Amniotic epithelial cell (primary cell): ENCODE results near the gene KCNJ3.

ENCODE experiments used
- DNase-seq: peaks from one replicate; pipeline ENCODE4 v3.0.0-alpha.2; 2010; ENCODE audit warnings: low read depth

KCNJ3 gene, protein sequence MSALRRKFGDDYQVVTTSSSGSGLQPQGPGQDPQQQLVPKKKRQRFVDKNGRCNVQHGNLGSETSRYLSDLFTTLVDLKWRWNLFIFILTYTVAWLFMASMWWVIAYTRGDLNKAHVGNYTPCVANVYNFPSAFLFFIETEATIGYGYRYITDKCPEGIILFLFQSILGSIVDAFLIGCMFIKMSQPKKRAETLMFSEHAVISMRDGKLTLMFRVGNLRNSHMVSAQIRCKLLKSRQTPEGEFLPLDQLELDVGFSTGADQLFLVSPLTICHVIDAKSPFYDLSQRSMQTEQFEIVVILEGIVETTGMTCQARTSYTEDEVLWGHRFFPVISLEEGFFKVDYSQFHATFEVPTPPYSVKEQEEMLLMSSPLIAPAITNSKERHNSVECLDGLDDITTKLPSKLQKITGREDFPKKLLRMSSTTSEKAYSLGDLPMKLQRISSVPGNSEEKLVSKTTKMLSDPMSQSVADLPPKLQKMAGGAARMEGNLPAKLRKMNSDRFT

DNA sequence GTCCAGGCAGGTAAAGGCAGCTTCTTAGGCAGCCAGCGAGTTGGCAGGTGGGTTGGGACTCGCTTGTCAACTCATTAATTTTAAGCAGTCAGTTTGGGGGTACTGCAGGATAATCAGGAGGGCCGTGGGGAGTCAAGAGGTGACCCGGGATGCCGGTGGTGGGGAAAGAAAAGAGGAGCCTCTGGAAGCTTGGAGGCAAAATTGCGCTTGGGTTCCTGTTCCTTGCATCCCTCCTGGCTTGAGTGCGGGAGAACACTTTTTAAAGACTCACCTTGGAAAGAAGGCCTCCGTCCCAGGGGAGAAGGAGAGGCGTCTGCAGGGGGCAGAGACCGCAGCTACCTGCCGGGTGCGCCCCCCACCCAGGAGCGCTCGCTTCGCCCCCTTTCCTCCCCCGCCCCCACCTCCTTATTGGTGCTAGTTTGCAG lies at the start of gene KCNJ3:
Gene KCNJ3, plus strand, starts transcription at position 400 of the 425 bp plus-strand sequence. CDS start 81 bp downstream, outside the sequence.
- DNase-seq, result no peak

DNA sequence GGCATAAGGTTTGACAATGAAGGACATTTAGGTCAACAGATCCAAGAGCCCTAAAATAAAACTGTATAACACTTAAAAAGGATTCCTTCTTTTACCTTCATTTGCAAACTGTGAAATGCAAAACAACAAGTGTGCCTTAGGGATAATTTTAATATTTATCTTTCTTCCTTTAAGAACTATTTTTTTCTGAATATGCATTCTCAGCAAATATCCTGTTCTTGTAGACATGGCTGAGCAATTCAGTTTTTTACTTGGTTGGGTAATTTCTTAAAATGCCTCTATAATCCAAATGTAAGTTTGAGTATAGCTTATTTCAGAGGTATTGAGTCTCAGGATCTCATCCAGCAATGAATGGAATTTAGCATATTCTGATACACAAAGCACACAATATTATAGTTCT lies 43.0 kb upstream of the KCNJ3 start:
- DNase-seq, result no peak

GRCh38 chr2:154658854-154659253 lies 39.6 kb upstream of the KCNJ3 start:
- DNase-seq, result no peak

- no peak for DNase-seq
These were observed 34.2 kb upstream of the KCNJ3 start for GRCh38 chr2:154664248-154664647.

DNA sequence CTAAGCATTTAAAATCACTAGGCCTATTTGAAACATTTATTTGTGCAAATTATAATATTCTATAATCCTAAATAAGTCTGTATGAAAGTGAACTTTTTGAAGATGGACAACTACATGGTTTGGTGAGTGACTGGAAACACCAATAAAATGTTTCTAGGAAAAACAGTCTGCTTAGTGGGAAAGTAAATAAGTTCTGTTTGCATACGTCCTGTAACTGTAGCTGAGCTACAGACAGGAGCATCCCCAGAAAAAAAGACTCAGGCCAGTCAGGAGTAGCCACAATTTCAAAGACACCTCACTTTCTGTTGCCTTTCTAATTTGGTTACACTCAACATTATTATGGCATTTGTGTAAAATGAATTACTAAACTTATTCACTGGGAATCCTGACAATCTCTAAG lies 28.4 kb upstream of the KCNJ3 start:
- DNase-seq, result no peak

DNA sequence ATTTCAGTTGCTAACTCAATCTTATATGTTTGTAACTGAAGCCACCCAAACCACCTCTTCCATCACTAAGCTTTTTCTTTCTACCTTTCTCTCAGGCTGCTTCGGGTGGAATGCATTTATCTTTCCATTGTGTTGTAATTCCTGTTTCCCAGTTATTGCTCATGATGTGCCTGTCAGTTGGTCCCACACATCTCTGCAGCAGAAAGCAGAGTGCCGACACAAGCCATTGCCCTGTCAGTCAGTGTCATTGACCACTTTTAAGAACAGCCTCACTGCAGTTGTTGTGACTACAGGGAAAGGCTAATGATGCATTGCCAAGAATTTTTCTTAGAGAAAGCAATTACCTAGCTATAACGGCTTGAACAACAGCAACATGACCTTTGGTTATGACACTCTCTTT lies 24.8 kb upstream of the KCNJ3 start:
- no peak for DNase-seq

DNA sequence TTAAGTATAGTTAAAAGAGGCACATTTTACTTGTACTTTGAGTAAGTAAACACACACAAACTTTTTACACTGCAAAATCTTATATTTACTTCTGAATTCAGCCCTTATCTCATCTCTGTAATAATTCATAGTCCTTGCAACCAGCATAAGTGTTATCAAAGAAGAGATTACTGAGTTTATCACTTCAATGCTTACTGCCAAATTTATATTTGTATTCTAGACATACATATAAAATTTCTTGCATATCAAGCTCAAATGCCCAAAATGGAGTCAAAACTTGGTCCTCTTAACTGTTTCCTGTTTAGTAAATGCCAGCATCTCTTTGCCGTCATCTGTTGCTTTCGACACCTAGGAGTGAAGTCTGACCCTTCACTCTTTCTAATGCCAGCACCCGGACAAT lies 21.1 kb upstream of the KCNJ3 start:
- DNase-seq, result no peak

DNA sequence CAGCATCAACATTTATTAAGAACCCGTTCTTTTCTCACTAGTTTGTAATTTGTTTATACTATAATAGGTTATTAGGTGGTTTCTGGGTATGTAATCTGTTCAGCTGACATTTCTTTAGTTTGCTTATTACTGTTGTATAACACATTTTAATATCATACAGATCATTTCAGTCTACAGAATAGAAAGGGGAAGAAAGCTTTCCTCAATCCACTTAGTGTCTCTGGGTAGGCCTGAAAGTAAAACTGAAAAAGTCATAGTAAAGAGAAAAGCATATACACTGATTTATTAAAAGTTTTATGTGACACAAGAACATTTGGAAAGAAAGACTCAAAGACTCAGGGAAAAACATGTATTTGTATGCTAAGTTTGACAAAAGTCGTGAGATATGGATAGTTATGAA lies 16.8 kb upstream of the KCNJ3 start:
- DNase-seq, result no peak

DNA sequence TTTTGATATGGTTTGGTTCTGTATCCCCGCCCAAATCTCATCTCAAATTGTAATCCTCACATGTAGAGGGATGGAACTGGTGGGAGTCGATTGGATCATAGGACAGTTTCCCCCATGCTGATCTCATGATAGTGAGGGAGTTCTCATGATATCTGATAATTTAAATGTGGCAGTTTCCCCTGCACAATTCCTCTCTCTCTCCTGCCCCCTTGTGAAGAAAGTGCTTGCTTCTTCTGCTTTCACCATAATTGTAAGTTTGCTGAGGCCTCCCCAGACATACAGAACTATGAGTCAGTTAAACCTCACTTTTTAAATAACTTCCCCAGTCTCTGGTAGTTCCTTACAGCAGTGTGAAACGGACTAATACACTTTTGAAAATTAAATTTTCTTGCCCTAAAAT lies 12.3 kb upstream of the KCNJ3 start:
- DNase-seq, result no peak

- DNase-seq, result no peak
These were observed 10.1 kb upstream of the KCNJ3 start for GRCh38 chr2:154688373-154688772.

GRCh38 chr2:154689158-154689557 lies 9.3 kb upstream of the KCNJ3 start:
- no peak for DNase-seq

GRCh38 chr2:154692927-154693326 lies 5.6 kb upstream of the KCNJ3 start:
- peak; percentile 6 for DNase-seq

- DNase-seq, result no peak
These were observed 4.7 kb upstream of the KCNJ3 start for GRCh38 chr2:154693741-154694340.

DNA sequence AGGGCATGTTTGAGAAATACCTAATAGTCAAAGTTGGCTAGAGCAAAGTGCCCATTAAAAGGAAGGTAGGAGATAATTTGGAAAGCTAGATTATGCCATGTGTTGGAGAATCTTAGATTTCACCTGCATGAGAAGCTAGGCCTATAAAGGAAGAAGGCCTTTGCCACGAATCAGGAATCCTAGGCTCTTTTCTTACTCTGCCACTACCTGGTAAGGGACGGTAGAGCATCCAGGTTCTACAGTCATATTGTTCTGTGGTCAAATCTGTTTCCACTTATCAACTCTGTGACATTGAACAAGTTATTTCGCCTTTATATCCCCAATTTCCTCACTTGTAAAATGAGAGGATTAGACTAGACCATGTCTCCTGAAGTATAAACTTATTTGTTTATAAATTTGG lies 3.6 kb upstream of the KCNJ3 start:
- DNase-seq, result no peak

- DNase-seq, result no peak
These were observed 2.1 kb upstream of the KCNJ3 start for GRCh38 chr2:154696369-154696768.

DNA sequence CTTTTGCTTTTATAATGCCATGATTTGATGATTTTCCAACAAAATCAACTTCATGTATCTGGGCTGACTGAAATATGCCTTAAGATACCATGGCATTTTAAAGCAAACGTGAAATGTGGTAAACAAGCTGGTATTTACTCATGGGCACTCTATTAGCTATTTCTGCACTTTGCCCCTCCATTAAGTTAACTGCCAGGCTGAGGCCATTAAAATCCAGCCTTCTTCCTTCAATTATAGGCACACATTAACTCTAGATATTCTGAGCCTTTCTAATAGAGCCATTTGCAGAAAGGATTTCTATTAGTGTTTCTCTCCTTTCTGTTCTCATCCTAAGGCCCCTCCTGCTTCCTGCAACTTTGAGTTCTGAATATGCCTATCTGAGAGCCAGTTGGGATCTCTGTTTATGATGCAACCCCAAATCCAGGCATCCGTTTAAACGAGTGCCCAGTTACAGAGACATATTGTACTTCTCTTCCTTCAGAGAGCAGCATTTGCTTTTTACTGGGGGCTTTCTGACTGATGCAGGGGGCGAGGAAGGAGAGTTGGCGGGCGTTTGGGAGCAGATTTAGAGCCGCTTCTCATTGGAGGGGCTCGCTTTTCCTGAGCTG lies 1.6 kb upstream of the KCNJ3 start:
- DNase-seq, result peak; percentile 0

- DNase-seq, result no peak
These were observed 860 bp upstream of the KCNJ3 start for GRCh38 chr2:154697418-154698252.

- DNase-seq, result no peak
These were observed 453 bp downstream of the KCNJ3 start for GRCh38 chr2:154698721-154699574.

DNA sequence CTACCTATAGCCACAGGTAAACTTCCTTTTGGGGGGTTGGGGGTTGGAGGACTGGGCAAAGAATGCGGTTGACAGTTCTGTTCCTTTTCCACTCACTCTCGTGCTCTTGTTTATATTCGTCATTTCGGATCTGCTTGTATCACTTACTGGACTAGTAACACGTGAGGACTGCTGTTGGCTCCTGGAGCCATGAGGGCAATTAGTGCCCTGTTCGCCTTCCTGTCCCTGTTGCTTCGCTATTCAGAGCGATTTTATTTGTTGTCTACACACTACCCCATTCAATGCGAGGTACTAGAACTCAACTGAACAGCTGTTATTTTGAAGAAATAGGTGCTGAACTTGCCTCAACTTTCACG lies 1.1 kb downstream of the KCNJ3 start:
- no peak for DNase-seq

GRCh38 chr2:154700136-154700535 lies 1.6 kb downstream of the KCNJ3 start:
- DNase-seq, result no peak

DNA sequence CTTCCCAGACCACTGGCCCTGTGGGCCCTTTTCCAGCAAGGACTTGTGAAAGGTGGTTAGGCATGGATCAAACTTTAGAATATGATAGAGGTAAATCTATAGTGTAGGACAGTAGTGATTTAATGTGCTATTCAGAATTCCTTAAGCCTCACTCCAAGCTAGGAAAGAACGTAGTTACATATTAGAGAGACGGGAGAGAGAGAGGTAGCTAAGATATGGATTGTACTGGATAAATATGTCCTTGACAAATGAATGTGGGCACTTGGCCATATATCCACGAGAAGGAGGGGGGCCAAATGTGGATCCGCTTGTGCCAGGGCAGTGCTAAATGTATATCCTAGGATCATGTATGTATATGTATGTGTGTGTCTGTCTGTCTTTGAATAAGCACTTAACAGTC lies 6.5 kb downstream of the KCNJ3 start:
- no peak for DNase-seq
